ENCODE data around the gene CEACAM1.
"Not testable (repeated sequence)": the region's sequence is repeated elsewhere in the genome, so short reads cannot be mapped to it uniquely, and the experiment has no call there.

Gene CEACAM1

DNA sequence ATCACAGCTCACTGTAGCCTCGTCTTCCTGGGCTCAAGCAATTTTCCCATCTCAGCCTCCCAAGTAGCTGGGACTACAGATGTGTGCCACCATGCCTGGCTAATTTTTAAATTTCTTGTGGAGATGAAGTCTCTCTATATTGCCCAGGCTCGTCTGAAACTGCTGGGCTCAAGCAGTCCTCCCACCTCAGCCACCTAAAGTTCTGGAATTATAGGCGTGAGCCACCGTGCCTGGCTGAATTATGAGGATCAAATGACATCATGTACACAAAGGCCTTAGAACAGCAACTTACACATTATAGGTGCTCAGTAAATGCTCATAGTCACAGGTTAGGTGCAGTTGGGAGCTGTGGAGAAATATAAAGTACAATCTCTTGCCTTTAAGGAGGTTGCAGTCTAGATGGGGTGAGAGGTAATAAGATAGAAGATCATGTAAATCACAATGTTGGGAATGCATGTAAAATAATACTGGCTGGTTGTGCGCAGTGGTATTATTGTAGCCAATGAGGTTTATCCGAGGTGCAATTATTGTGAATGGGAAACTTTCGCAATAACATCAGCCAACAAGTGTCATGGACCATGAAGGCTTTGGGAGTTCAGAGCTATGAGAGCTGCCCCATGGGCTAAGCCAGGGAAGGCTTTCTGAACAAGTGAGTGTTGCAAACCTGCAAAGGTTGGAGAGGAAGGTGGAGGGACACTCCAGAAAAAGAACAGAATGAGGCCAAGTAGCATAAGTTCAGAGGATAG is 55.7 kb downstream of the CEACAM1 start:
- no peak for DNase-seq

DNA sequence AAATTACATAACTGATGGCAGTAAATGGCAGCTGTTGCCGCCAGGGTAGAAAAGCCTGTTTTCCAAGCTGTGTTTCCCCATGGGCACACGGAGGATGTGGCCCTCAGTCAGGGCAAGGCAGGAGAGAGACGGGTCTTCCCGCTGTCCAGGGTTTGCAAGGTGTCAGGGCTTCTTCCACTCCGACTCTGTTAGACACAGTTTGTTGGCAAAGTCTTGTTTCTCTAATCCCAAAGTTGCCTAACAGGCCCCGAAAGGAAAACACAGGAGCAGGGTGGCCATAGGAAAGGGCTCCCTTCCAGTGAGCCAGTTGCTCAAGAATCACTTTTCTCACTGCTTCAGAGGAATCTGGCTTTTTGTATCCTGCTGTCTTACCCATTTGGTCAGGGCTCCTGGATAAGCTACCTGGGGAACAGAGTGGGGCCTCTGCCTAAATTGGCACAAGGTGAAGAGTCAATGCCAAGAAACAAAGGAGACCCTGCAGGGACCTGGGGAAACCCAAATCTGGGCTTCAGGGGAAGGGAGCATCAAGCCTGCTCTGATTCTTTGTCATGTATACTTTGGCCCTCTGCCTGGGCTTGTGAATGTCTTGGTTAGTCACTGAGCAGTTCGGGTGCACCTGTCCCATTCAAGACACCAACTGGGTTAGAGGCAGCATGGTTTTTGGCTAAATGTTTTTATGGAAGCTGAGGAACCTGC is 56.6 kb downstream of the CEACAM1 start:
- no peak for DNase-seq

DNA sequence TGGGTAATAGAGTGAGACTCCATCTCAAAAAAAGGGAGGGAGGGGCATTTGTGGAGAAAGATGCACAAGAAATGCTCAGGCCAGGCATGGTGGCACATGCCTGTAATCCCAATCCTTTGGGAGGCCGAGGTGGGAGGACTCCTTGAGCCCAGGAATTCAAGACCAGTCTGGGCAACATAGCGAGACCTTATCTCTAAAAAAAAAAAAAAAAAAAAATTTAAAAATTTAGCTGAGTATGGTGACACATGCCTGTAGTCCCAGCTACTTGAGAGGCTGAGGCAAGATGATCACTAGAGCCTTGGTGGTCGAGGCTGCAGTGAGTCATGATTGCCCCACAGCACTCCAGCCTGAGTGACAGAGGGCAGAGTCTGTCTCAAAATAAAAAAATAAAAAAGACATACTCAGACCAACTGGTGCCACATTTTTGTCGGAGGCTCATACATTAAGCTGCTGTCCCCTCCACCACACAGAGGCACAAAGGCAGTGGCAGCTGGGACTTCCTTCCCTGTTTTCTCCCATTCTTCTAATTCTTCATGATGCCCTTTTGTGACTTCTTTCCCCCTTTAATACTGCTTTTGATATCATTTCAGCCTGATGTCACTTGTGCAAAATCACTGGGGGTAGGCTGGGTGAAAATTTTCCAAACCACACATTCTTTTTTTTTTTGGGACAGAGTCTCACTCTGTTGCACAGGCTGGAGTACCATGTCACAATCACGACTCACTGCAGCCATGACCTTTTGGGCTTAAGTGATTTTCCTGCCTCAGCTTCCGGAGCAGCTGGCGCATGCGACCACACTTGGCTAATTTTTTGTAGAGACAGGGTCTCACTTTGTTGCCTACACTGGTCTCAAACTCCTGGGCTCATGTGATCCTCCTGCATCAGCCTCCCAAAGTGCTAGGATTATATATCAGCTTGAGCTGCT is 58.7 kb downstream of the CEACAM1 start:
- DNase-seq: no peak

DNA sequence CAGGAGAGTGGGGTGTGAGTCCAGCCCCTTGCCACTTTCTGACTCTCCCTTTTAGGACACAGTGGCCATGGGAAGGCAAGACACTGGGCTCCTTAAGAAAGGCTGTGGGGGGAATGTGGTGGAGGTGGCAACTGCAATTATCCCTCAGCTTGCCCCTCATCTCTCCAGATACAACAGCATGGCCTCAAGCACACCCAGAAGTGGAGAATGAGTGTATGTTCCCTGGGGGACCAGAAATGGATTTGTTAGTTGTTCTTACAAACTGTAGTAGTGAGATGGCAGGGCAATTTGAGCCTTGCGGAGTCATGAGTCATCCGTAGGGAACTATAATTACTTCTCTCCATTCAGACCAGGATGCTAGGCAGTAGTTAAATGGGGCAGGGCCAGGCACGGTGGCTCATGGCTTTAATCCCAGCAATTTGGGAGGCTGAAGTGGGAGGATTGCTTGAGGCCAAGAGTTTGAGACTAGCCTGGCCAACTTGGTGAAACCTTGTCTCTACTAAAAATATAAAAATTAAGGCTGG is 59.9 kb downstream of the CEACAM1 start:
- DNase-seq: no peak

DNA sequence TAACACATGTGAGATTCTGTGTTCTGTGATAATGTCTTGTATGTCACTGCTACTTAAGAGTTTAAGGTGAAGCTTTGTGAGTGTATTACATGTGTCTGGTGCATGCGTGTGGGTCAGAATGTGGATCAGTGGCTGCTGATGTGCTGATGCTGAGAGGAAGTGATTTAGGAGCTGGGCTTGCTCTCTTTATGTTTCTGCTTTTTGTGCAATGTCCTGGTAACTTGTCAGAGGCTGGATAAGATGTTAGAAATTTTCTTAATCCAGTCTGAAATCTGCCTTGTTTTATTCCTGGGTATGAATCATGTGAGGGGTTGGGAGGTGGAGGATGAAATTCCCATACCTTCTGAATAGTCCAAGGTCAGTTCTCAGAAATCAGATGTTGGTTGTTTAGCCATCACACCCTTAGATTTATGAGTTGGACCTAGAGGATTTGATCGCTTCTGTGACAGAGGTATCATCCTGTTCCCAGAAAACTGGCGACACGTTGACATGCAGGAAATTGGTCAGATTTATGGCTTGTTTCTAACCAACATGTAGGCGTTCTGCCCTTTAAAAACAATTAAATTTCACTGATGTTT is 61.0 kb downstream of the CEACAM1 start:
- DNase-seq: no peak

DNA sequence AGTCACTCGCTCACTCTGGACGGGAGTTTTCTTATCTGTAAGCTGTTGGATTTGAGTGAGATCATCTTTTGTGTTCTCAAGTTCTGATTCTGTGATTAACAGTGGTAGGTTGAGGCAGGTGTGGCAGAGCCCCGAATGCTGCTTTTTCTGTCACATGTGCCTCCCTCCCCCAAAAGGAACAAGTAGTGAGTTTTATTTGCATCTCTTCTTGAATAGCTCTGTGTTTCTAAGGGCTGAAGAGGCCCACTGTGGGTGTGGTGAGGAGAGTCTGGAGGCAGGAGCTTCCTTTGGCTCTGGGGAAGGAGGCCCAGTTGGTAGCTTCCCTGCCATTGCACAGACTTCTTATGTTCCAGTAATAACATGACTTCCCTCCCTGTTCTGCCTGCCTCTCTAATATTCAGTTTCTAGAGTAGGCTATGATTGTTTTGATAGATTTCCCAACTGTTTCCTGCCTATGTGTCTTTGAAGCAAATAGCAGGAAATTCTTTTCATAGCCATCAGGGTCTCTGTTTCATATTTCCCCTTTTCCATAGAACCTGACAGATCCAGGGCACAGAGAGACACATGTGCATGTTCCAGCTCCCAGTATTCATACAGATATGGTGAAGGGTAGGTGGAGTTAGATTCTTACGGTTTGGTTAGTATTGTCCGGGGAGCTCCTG is 61.6 kb downstream of the CEACAM1 start:
- DNase-seq: no peak

DNA sequence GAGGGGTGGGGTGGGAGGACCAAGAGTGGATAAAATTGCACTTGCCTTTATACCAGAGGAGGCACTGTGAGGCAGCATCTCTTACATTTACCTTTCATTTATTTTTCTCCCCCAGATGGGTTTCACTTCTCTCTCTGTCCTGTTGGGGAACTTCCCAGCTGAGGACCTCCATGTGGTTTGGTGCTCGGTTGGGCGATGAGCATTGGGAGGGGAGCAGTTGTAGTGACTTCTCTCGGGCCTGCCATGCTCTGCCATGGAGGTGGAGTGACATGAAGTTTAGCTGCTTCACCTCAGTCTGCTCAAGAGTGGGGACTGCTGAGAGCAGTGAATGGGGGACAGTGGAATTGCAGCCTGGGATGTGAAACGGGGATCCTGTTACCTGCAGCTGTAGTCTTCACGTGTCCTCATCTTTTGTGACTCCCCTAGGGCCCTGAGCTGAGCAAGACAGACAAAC is 62.4 kb downstream of the CEACAM1 start:
- DNase-seq: no peak

DNA sequence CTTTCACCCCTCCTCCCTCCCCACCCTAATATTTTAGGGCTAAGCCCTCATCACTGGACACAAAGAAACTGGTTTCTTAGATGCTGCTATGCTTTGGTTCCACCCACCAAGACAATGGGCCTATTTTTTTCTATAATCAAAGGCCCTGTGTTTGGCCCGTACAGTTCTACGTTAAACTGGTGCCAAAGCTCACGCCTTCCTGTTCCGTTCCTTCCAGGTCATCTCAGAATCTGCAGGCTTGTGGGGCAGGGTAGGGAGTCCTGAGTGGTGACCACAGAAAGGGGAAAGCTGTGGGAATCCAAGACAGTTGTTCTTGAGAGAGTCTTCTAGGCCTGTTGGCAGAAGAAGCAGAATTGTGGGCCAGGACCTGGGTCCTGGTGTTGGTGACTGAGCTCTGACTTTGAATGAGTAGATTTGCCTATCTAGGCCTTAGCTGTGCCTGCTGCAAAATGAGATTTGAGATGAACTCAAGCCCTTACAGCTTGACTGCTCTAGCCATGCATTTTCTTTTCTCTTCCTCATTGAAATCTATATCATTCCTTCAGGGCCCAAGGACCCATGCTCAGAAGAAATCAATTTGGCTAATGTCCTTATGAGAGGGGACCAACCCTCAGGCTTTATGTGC is 66.5 kb downstream of the CEACAM1 start:
- DNase-seq: no peak

DNA sequence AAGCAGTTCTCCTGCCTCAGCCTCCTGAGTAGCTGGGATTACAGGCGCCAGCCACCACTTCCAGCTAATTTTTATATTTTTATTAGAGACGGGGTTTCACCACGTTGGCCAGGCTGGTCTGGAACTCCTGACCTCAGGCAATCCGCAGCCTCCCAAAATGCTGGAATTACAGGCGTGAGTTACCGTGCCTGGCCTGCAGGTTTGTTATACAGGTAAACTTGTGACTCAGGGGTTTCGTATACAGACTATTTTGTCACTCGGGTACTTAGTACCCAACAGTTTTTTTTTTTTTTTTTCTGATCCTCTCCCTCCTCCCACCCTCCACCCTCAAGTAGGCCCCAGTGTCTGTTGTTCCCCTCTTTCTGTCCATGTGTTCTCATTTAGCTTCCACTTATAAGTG is 67.0 kb downstream of the CEACAM1 start:
- DNase-seq: not testable (repeated sequence)

DNA sequence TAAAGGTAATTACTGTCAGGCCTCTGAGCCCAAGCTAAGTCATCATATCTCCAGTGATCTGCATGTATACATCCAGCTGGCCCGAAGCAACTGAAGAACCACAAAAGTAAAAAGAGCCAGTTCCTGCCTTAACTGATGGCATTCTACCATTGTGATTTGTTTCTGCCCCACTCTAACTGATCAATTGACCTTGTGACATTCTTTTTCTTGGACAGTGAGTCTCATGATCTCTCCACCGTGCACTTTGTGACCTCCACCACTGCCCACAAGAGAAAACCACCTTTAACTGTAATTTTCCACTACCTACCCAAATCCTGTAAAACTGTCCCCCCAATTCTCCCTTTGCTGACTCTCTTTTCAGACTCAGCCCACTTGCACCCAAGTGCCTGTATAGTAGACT is 68.4 kb downstream of the CEACAM1 start:
- DNase-seq: no peak

Measured in NCI-H510A (cell line).